K562 (cell line): ENCODE measurements around the gene ZER1.

Experiments used
- MAX ChIP-seq: sonication (generic); formaldehyde crosslinking; IDR thresholded peaks from 2 replicates; pipeline ENCODE4 v1.9.0; 2022; ENCODE audit warnings: mild to moderate bottlenecking, missing genetic modification reagents
- SAFB ChIP-seq: fragments of 200-400 bp; formaldehyde crosslinking; IDR thresholded peaks from 2 replicates; pipeline ENCODE4 v1.6.1; 2017; ENCODE audit warnings: low read depth, low read length, borderline replicate concordance
- TEAD4 ChIP-seq, 2 experiments: sonication (generic) in 1 of 2; formaldehyde crosslinking in 1 of 2; IDR thresholded peaks; 2 replicates each; pipeline versions ENCODE4 v1.6.1 to v1.8.0; 2012 to 2022; ENCODE audit warnings: borderline replicate concordance in 1 of 2, inconsistent platforms in 1 of 2, low read length in 1 of 2, mild to moderate bottlenecking in 1 of 2, missing genetic modification reagents in 1 of 2
- TRIM28 ChIP-seq: fragments of 450-650 bp; IDR thresholded peaks from 2 replicates; pipeline ENCODE4 v1.6.1; 2017
- ZSCAN29 ChIP-seq: fragments of 450-650 bp; IDR thresholded peaks from 2 replicates; pipeline ENCODE4 v1.6.1; 2017
- TF ChIP-seq, protein P1 (sequence below): fragments of 200-800 bp; sonication (Bioruptor generic); IDR thresholded peaks from 2 replicates; pipeline ENCODE4 v1.6.1; 2016; ENCODE audit warnings: missing genetic modification characterization, missing compliant biosample characterization
- TF ChIP-seq, protein P2 (sequence below): sonication (generic); formaldehyde crosslinking; IDR thresholded peaks from 2 replicates; pipeline ENCODE4 v1.8.0; 2022; ENCODE audit warnings: mild to moderate bottlenecking, missing genetic modification reagents
- TF ChIP-seq, protein P3 (sequence below), 3 experiments: IDR thresholded peaks in 2 of 3; conservative IDR thresholded peaks in 1 of 3; 2 replicates each; pipeline ENCODE4 v1.5.1; 2011 to 2012; ENCODE audit warnings: low read length in 3 of 3, mild to moderate bottlenecking in 3 of 3, control low read depth in 2 of 3, improper control_type of control experiment in 1 of 3, inconsistent platforms in 1 of 3, low read depth in 1 of 3, mixed read lengths in 1 of 3, moderate library complexity in 1 of 3; ENCODE audit not compliant: insufficient read depth in 2 of 3

- TF ChIP-seq MAX (CRISPR knock-in tag), result no peak
- TF ChIP-seq TRIM28, result no peak
- TF ChIP-seq ZSCAN29, result no peak
- TF ChIP-seq, protein P1, sequence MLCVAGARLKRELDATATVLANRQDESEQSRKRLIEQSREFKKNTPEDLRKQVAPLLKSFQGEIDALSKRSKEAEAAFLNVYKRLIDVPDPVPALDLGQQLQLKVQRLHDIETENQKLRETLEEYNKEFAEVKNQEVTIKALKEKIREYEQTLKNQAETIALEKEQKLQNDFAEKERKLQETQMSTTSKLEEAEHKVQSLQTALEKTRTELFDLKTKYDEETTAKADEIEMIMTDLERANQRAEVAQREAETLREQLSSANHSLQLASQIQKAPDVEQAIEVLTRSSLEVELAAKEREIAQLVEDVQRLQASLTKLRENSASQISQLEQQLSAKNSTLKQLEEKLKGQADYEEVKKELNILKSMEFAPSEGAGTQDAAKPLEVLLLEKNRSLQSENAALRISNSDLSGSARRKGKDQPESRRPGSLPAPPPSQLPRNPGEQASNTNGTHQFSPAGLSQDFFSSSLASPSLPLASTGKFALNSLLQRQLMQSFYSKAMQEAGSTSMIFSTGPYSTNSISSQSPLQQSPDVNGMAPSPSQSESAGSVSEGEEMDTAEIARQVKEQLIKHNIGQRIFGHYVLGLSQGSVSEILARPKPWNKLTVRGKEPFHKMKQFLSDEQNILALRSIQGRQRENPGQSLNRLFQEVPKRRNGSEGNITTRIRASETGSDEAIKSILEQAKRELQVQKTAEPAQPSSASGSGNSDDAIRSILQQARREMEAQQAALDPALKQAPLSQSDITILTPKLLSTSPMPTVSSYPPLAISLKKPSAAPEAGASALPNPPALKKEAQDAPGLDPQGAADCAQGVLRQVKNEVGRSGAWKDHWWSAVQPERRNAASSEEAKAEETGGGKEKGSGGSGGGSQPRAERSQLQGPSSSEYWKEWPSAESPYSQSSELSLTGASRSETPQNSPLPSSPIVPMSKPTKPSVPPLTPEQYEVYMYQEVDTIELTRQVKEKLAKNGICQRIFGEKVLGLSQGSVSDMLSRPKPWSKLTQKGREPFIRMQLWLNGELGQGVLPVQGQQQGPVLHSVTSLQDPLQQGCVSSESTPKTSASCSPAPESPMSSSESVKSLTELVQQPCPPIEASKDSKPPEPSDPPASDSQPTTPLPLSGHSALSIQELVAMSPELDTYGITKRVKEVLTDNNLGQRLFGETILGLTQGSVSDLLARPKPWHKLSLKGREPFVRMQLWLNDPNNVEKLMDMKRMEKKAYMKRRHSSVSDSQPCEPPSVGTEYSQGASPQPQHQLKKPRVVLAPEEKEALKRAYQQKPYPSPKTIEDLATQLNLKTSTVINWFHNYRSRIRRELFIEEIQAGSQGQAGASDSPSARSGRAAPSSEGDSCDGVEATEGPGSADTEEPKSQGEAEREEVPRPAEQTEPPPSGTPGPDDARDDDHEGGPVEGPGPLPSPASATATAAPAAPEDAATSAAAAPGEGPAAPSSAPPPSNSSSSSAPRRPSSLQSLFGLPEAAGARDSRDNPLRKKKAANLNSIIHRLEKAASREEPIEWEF (CRISPR knock-in tag), result no peak
- TF ChIP-seq, protein P2, sequence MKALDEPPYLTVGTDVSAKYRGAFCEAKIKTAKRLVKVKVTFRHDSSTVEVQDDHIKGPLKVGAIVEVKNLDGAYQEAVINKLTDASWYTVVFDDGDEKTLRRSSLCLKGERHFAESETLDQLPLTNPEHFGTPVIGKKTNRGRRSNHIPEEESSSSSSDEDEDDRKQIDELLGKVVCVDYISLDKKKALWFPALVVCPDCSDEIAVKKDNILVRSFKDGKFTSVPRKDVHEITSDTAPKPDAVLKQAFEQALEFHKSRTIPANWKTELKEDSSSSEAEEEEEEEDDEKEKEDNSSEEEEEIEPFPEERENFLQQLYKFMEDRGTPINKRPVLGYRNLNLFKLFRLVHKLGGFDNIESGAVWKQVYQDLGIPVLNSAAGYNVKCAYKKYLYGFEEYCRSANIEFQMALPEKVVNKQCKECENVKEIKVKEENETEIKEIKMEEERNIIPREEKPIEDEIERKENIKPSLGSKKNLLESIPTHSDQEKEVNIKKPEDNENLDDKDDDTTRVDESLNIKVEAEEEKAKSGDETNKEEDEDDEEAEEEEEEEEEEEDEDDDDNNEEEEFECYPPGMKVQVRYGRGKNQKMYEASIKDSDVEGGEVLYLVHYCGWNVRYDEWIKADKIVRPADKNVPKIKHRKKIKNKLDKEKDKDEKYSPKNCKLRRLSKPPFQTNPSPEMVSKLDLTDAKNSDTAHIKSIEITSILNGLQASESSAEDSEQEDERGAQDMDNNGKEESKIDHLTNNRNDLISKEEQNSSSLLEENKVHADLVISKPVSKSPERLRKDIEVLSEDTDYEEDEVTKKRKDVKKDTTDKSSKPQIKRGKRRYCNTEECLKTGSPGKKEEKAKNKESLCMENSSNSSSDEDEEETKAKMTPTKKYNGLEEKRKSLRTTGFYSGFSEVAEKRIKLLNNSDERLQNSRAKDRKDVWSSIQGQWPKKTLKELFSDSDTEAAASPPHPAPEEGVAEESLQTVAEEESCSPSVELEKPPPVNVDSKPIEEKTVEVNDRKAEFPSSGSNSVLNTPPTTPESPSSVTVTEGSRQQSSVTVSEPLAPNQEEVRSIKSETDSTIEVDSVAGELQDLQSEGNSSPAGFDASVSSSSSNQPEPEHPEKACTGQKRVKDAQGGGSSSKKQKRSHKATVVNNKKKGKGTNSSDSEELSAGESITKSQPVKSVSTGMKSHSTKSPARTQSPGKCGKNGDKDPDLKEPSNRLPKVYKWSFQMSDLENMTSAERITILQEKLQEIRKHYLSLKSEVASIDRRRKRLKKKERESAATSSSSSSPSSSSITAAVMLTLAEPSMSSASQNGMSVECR (CRISPR knock-in tag), result no peak
- no peak for TF ChIP-seq SAFB
- TF ChIP-seq, protein P3, sequence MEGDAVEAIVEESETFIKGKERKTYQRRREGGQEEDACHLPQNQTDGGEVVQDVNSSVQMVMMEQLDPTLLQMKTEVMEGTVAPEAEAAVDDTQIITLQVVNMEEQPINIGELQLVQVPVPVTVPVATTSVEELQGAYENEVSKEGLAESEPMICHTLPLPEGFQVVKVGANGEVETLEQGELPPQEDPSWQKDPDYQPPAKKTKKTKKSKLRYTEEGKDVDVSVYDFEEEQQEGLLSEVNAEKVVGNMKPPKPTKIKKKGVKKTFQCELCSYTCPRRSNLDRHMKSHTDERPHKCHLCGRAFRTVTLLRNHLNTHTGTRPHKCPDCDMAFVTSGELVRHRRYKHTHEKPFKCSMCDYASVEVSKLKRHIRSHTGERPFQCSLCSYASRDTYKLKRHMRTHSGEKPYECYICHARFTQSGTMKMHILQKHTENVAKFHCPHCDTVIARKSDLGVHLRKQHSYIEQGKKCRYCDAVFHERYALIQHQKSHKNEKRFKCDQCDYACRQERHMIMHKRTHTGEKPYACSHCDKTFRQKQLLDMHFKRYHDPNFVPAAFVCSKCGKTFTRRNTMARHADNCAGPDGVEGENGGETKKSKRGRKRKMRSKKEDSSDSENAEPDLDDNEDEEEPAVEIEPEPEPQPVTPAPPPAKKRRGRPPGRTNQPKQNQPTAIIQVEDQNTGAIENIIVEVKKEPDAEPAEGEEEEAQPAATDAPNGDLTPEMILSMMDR (IDR thresholded peaks at IDR 0.05 in 2 of 3, conservative IDR thresholded peaks at IDR 0.05 in 1 of 3; ENCODE audit: insufficient read depth in 2 of 3, low read depth in 1 of 3, low read length in 3 of 3), result no peak
- no peak for TF ChIP-seq TEAD4 (IDR thresholded peaks at IDR 0.05; ENCODE audit: low read length)
- no peak for TF ChIP-seq TEAD4 (CRISPR knock-in tag; IDR thresholded peaks at IDR 0.05; ENCODE audit: borderline replicate concordance)
Measured at GRCh38 chr9:128716581-128717254, 55.0 kb downstream of the ZER1 start.
